Keratinocyte (primary cell): Measurements from ENCODE around the gene GRIA1. TPM values are rescaled to one million over a fixed set of nuclear protein-coding genes. Genes with fewer than 3 reads are reported as not detected.

Source experiments
- DNase-seq: peaks from one replicate; pipeline ENCODE4 v3.0.0-alpha.2; 2011; ENCODE audit warnings: low read depth, missing footprints, low spot score
- FAIRE-seq: peaks from 2 replicates; lab custom pipeline; 2011; peaks lifted over from hg19 to GRCh38; lab: Jason Lieb, UNC
- H2AFZ ChIP-seq: 2 replicates; pipeline ENCODE4 v1.6.0; 2012; ENCODE audit warnings: low read length, control low read depth, inconsistent platforms; ENCODE audit not compliant: control insufficient read depth
- H3K27ac ChIP-seq: 2 replicates; pipeline ENCODE4 v1.5.1; 2011; ENCODE audit warnings: low read length; ENCODE audit not compliant: control insufficient read depth, insufficient read depth
- H3K27me3 ChIP-seq: 3 replicates; pipeline ENCODE4 v1.6.0; 2011; ENCODE audit warnings: low read length; ENCODE audit not compliant: control insufficient read depth, insufficient read depth; ENCODE audit errors: extremely low read depth
- H3K36me3 ChIP-seq, 2 experiments: 2 replicates in 1 of 2; 3 replicates in 1 of 2; pipeline ENCODE4 v1.5.1; 2011; ENCODE audit warnings: low read length in 2 of 2, mild to moderate bottlenecking in 1 of 2; ENCODE audit not compliant: control insufficient read depth in 2 of 2, insufficient read depth in 2 of 2; ENCODE audit errors: extremely low read depth in 1 of 2
- H3K4me1 ChIP-seq: 3 replicates; pipeline ENCODE4 v1.5.1; 2011; ENCODE audit warnings: low read length; ENCODE audit not compliant: control insufficient read depth, insufficient read depth; ENCODE audit errors: extremely low read depth
- H3K4me2 ChIP-seq: 3 replicates; pipeline ENCODE4 v1.6.0; 2011; ENCODE audit warnings: low read depth, low read length; ENCODE audit not compliant: control insufficient read depth, insufficient read depth; ENCODE audit errors: extremely low read depth
- H3K4me3 ChIP-seq, 3 experiments: fragments of 200-600 bp in 1 of 3; sonication (generic) in 1 of 3; 2 replicates in 2 of 3; 3 replicates in 1 of 3; pipeline ENCODE4 v1.5.1; 2011 to 2016; ENCODE audit warnings: low read length in 3 of 3, mild to moderate bottlenecking in 3 of 3, control low read depth in 2 of 3, inconsistent platforms in 1 of 3, low read depth in 1 of 3, mixed read lengths in 1 of 3, mixed run types in 1 of 3, moderate library complexity in 1 of 3; ENCODE audit not compliant: control insufficient read depth in 2 of 3, insufficient read depth in 2 of 3; ENCODE audit errors: extremely low read depth in 1 of 3
- H3K79me2 ChIP-seq: 2 replicates; pipeline ENCODE4 v1.6.0; 2012; ENCODE audit warnings: low read length; ENCODE audit not compliant: control insufficient read depth, insufficient read depth
- H3K9ac ChIP-seq: 3 replicates; pipeline ENCODE4 v1.6.0; 2011; ENCODE audit warnings: low read length; ENCODE audit not compliant: control insufficient read depth, insufficient read depth; ENCODE audit errors: extremely low read depth
- H3K9me1 ChIP-seq: 3 replicates; pipeline ENCODE4 v1.6.0; 2011; ENCODE audit warnings: low read length; ENCODE audit not compliant: control insufficient read depth, insufficient read depth; ENCODE audit errors: extremely low read depth
- H3K9me3 ChIP-seq: 2 replicates; pipeline ENCODE4 v1.5.1; 2012; ENCODE audit warnings: low read depth, low read length; ENCODE audit not compliant: control insufficient read depth
- H4K20me1 ChIP-seq: 3 replicates; pipeline ENCODE4 v1.6.0; 2011; ENCODE audit warnings: low read length; ENCODE audit not compliant: control insufficient read depth, insufficient read depth; ENCODE audit errors: extremely low read depth
- EZH2 ChIP-seq: IDR thresholded peaks from one replicate; pipeline ENCODE4 v1.6.1; 2012; ENCODE audit warnings: inconsistent platforms, mild to moderate bottlenecking, low read length, moderate library complexity
- dilution Hi-C: fragments of 300-500 bp; cut with MboI; formaldehyde crosslinking; loops from one replicate; pipeline ENCODE4 v1.7.0; 2020; ENCODE audit warnings: low sequenced_read_pairs; ENCODE audit not compliant: extremely low pct_ligation_motif_present
- polyA plus RNA-seq, 5 experiments: library from polyadenylated mRNA; depleted of rRNA in 3 of 5; stranded (reverse) in 3 of 5; stranded (forward) in 1 of 5; unstranded in 1 of 5; fragments of >200 nt; gene quantifications; 1 replicate in 1 of 5; 2 replicates in 3 of 5; 3 replicates in 1 of 5; pipeline versions ENCODE4 v1.2.1 to v1.2.3, GENCODE V29; 2011 to 2012; ENCODE audit warnings: missing spikeins in 2 of 5, low read depth in 1 of 5, low replicate concordance in 1 of 5
- TF ChIP-seq, protein P1 (sequence below), 3 experiments: IDR thresholded peaks in 1 of 3; conservative IDR thresholded peaks in 1 of 3; optimal IDR thresholded peaks in 1 of 3; 2 replicates in 2 of 3; 3 replicates in 1 of 3; pipeline versions ENCODE3 to v1.5.1; 2011; ENCODE audit warnings: low read length in 3 of 3, mild to moderate bottlenecking in 3 of 3, moderate library complexity in 2 of 3, control low read depth in 1 of 3, inconsistent platforms in 1 of 3; ENCODE audit not compliant: insufficient read depth in 2 of 3; ENCODE audit errors: extremely low read depth in 1 of 3

Gene GRIA1
- polyA plus RNA-seq, 1 donor (not counting 4 experiments of a cell fraction or from before 2014, with no cell fraction given), result not detected

DNA sequence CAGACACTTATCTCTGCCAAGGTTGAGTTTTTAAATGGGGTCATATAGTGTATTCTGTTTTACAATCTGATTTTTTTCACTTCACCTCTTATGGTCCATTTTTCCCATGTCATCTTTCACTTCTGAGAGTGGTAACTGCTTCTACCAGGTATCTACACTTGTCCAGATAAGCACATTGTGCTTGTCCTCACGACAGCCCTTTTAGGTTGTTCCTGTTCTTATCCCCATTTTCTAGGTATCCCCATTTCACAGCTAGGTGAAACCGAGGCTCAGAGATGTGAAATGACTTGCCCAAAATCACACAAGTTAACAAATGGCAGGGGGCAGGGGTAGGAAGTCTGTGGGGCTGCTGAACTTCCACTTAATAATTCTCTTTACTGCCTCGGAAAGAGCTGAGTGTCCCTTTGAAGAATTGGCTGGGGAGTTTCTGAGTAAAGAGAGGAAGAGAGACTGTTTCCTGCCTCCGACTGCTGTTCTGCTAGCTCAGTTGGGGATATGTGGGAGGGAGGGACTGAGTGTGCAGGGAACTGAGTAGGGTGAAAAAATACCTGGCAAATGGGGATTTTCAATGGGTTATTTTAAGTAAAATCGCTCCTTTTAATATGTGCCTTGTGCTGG lies 255.4 kb downstream of the GRIA1 start:
- Histone ChIP-seq H3K27me3 (no peaks in the 10 kb centered on the region), H3K9me1 (no peaks in the 10 kb centered on the region), H3K27ac (no peak overlapping the region), H4K20me1 (no peaks in the 10 kb centered on the region), H3K9ac (no peak overlapping the region), H3K9me3 (no peaks in the 10 kb centered on the region), H3K4me1 (no peaks in the 10 kb centered on the region), H3K79me2 (no peaks in the 10 kb centered on the region), H2AFZ (no peak overlapping the region), H3K4me3 (no peak overlapping the region), H3K36me3 (no peaks in the 10 kb centered on the region), H3K4me2 (no peak overlapping the region)
- TF ChIP-seq EZH2, result no peak
- TF ChIP-seq, protein P1, sequence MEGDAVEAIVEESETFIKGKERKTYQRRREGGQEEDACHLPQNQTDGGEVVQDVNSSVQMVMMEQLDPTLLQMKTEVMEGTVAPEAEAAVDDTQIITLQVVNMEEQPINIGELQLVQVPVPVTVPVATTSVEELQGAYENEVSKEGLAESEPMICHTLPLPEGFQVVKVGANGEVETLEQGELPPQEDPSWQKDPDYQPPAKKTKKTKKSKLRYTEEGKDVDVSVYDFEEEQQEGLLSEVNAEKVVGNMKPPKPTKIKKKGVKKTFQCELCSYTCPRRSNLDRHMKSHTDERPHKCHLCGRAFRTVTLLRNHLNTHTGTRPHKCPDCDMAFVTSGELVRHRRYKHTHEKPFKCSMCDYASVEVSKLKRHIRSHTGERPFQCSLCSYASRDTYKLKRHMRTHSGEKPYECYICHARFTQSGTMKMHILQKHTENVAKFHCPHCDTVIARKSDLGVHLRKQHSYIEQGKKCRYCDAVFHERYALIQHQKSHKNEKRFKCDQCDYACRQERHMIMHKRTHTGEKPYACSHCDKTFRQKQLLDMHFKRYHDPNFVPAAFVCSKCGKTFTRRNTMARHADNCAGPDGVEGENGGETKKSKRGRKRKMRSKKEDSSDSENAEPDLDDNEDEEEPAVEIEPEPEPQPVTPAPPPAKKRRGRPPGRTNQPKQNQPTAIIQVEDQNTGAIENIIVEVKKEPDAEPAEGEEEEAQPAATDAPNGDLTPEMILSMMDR (optimal IDR thresholded peaks at IDR 0.05 in 1 of 3, IDR thresholded peaks at IDR 0.05 in 1 of 3, conservative IDR thresholded peaks at IDR 0.05 in 1 of 3; ENCODE audit: extremely low read depth in 1 of 3, insufficient read depth in 2 of 3, low read length in 3 of 3), result no peak
- DNase-seq, result no peak
- dilution Hi-C loops, result no loop called here
- FAIRE-seq, result no peak

DNA sequence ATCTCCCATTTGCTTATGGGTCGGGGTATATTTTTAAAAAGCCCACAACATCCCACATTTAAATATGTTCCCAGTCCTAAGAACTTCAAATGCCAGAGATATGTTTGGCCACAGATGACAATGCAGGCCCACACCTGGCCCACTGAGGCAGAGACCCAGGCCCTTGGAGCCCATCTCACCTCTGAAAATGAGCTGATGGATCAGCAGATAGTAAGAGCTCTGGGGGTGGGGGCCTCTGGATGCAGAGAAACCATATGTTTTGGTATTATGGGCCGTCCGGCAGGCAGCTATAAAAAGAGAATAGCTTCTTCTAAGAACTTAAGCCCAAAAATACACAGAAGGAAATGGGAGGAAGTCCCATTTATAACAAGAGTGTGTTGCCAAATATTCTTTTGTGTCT lies 256.0 kb downstream of the GRIA1 start:
- H3K4me2 ChIP-seq, result no peak overlapping the region
- no peaks in the 10 kb centered on the region for H3K79me2 ChIP-seq
- DNase-seq (no peak), FAIRE-seq (no peak)
- H4K20me1 ChIP-seq, result no peaks in the 10 kb centered on the region
- no peak overlapping the region for H3K4me3 ChIP-seq
- H3K4me1 ChIP-seq, result no peaks in the 10 kb centered on the region
- H2AFZ ChIP-seq, result no peak overlapping the region
- TF ChIP-seq, protein P1 (optimal IDR thresholded peaks at IDR 0.05 in 1 of 3, IDR thresholded peaks at IDR 0.05 in 1 of 3, conservative IDR thresholded peaks at IDR 0.05 in 1 of 3; ENCODE audit: extremely low read depth in 1 of 3, insufficient read depth in 2 of 3, low read length in 3 of 3), result no peak
- TF ChIP-seq EZH2, result no peak
- no peaks in the 10 kb centered on the region for H3K36me3 ChIP-seq
- no peaks in the 10 kb centered on the region for H3K9me1 ChIP-seq
- H3K9ac ChIP-seq, result no peak overlapping the region
- H3K27ac ChIP-seq, result no peak overlapping the region
- dilution Hi-C loops, result no loop called here
- H3K27me3 ChIP-seq, result no peaks in the 10 kb centered on the region
- no peaks in the 10 kb centered on the region for H3K9me3 ChIP-seq
